OCI-LY3 (cell line): ENCODE results near the gene FMO5.

Experiments
- CTCF ChIP-seq: fragments of 200-600, 300-600 bp; sonication (generic); IDR thresholded peaks from 2 replicates; pipeline ENCODE4 v1.5.1; 2014; ENCODE audit warnings: antibody characterized with exemption, low read length, low read depth
- EZH2phosphoT487 ChIP-seq: fragments of 200-600 bp; shearing (Covaris generic); IDR thresholded peaks from 2 replicates; pipeline ENCODE4 v1.6.1; 2018; ENCODE audit warnings: antibody characterized with exemption, mixed run types, low read depth

GRCh38 chr1:147211577-147211976 is 13.6 kb downstream of the FMO5 start:
- TF ChIP-seq CTCF: no peak
- TF ChIP-seq EZH2phosphoT487: no peak
